Myocyte (in vitro differentiated cells): ENCODE measurements around the gene SGK2. TPM values are rescaled to one million over a fixed set of nuclear protein-coding genes. Genes with fewer than 3 reads are reported as not detected.
A peak's percentile ranks its signal among the peaks of the same experiment; 100 is the strongest.
"Not testable (repeated sequence)": the region's sequence is repeated elsewhere in the genome, so short reads cannot be mapped to it uniquely, and the experiment has no call there.

Source experiments
- DNase-seq: peaks from one replicate; pipeline ENCODE4 v3.0.0-alpha.2; 2012; ENCODE audit warnings: low read depth
- total RNA-seq: library from RNA; depleted of rRNA; stranded (reverse); fragments of >200 nt; gene quantifications from 2 replicates; pipeline ENCODE4 v1.2.3, GENCODE V29; 2014

The SGK2 gene
- total RNA-seq, 1 donor from 2014 or later: 0.19 TPM

DNA sequence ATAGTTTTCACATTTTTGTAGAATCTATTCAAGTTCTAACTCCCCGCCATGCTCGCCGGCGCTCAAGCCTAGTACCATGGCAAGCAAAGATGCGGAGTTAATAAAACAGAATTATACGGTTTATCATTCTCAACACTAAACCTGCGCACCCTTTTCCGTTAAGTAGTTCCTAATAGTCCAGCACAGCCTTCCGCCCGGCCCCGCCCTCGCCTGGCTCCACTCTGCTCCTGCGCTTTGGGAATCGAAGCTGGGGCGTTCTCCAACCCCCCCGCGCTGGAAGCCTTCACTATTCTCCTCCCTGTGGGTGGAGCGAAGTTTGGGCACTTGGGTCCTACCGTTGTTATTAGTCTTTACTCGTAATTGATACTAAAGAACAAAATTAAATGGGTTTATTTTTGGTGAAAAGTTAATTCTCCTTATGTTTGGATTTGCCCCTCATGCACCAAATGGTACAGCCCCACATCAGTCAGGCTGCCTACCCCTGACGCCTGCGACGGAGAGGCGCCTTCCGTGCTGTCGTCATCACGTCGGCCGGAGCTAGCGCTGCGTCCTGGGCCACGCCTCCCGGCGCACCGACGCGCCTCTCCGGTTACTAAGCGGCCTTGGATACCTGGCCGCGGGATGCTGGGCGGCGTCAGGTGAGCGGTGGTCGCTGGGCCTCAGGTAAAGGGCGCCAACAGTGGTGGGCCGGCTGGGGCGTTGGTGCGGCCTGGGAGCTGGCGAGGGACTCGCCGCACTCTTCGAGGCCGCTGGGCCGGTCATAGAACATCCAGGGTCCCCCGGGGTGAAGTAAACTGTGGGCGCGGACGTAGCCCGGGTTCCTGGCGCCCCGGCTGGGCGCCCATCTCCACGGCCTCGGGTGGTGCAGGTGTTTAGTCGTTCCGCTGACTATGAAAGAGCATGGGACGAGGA, 31.8 kb downstream of the SGK2 start, which contains the start of gene IFT52:
Gene IFT52, plus strand, starts transcription at position 546 of the 912 bp plus-strand sequence. CDS start 3,762 bp downstream, outside the sequence.
- DNase-seq: peak; percentile 95

- DNase-seq: not testable (repeated sequence)
These were observed 43.1 kb downstream of the SGK2 start for GRCh38 chr20:43601960-43602359.

GRCh38 chr20:43603124-43603523, 44.3 kb downstream of the SGK2 start:
- no peak for DNase-seq

- no peak for DNase-seq
These were observed 46.9 kb downstream of the SGK2 start for GRCh38 chr20:43605715-43606114.

DNA sequence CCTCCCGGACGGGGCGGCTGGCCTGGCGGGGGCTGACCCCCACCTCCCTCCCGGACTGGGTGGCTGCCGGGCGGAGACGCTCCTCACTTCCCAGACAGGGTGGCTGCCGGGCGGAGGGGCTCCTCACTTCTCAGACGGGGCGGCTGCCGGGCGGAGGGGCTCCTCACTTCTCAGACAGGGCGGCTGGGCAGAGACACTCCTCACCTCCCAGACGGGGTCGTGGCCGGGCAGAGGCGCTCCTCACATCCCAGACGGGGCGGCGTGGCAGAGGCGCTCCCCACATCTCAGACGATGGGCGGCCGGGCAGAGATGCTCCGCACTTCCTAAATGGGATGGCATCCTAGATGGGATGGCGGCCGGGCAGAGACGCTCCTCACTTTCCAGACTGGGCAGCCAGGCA, 48.5 kb downstream of the SGK2 start:
- DNase-seq: not testable (repeated sequence)

DNA sequence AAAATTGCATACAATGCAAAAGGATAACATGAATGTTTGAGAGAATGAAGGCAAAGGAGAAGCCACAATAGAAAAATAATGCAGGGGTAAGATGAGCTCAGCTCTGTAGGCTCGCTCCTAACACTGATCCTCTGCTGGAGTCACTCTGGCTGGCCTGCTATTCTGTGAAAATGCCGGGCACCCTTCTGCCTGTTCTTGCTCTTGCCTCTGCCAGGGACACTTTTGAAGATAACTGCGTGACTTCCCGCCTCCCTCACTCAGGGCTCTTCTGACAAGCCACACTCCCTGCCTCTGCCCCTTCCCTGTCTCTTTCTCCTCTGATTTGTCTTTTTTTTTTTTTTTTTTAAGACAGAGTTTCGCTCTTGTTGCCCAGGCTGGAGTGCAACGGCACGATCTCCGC, 72.8 kb downstream of the SGK2 start:
- no peak for DNase-seq

Other genes with a start within 250 kb of the SGK2 start
- gene SRSF6, start 101.1 kb upstream of the SGK2 start, total RNA-seq: 39.6 and 48.5 TPM in 2 replicates
- 8.3 and 22.9 TPM in 2 replicates for gene L3MBTL1, start 51.3 kb upstream of the SGK2 start, total RNA-seq
- gene IFT52, start 31.9 kb downstream of the SGK2 start, total RNA-seq: 13.6 and 17.4 TPM in 2 replicates
- 0.16 and 0.21 TPM in 2 replicates for gene MYBL2, start 108.1 kb downstream of the SGK2 start, total RNA-seq
- not detected in 2 replicates for gene GTSF1L, start 168.0 kb downstream of the SGK2 start, total RNA-seq